Loucy (cell line): ENCODE data around the gene DERA.

Experiments
- H2AFZ ChIP-seq: fragments of 200-600 bp; sonication (generic); 2 replicates; pipeline ENCODE4 v1.6.0; 2016; ENCODE audit warnings: antibody characterized with exemption, mild to moderate bottlenecking, low read length, moderate library complexity
- H3F3A ChIP-seq: fragments of 200-600 bp; 2 replicates; pipeline ENCODE4 v1.6.0; 2016; ENCODE audit warnings: antibody characterized with exemption, low read depth, mild to moderate bottlenecking
- H3K27me3 ChIP-seq: fragments of 200-600 bp; sonication (generic); 2 replicates; pipeline ENCODE4 v1.6.1; 2014; ENCODE audit warnings: low read length, mild to moderate bottlenecking; ENCODE audit not compliant: insufficient read depth, poor library complexity, severe bottlenecking
- H3K36me3 ChIP-seq: fragments of 200-600 bp; sonication (generic); 2 replicates; pipeline ENCODE4 v1.6.1; 2016; ENCODE audit warnings: low read length; ENCODE audit not compliant: insufficient read depth
- H3K4me1 ChIP-seq: fragments of 200-600 bp; sonication (generic); 2 replicates; pipeline ENCODE4 v1.5.1; 2014; ENCODE audit warnings: low read length, mild to moderate bottlenecking; ENCODE audit not compliant: insufficient read depth, poor library complexity, severe bottlenecking
- H3K4me2 ChIP-seq: fragments of 200-600 bp; sonication (generic); 2 replicates; pipeline ENCODE4 v1.6.0; 2014; ENCODE audit warnings: antibody characterized with exemption, low read length, low read depth, mild to moderate bottlenecking; ENCODE audit not compliant: poor library complexity, severe bottlenecking
- H3K4me3 ChIP-seq: fragments of 200-600 bp; sonication (generic); 2 replicates; pipeline ENCODE4 v1.5.1; 2014; ENCODE audit warnings: low read length, mild to moderate bottlenecking, mixed read lengths; ENCODE audit not compliant: poor library complexity, severe bottlenecking
- H3K79me2 ChIP-seq: fragments of 200-600 bp; sonication (generic); 2 replicates; pipeline ENCODE4 v1.6.1; 2014; ENCODE audit warnings: low read length; ENCODE audit not compliant: insufficient read depth
- H3K9ac ChIP-seq: fragments of 200-600 bp; sonication (generic); 2 replicates; pipeline ENCODE4 v1.6.0; 2014; ENCODE audit warnings: mild to moderate bottlenecking, low read depth, low read length, moderate library complexity; ENCODE audit not compliant: poor library complexity, severe bottlenecking
- H3K9me2 ChIP-seq: fragments of 200-600 bp; sonication (generic); replicated peaks from 2 replicates; pipeline ENCODE4 v1.6.1; 2016; ENCODE audit warnings: low read depth, low read length, mixed read lengths
- H3K9me3 ChIP-seq: fragments of 200-600 bp; sonication (generic); 2 replicates; pipeline ENCODE4 v1.6.1; 2014; ENCODE audit warnings: mild to moderate bottlenecking, antibody characterized with exemption, low read length, low read depth; ENCODE audit not compliant: insufficient read depth
- H4K20me1 ChIP-seq: fragments of 200-600 bp; sonication (generic); 2 replicates; pipeline ENCODE4 v1.6.0; 2014; ENCODE audit warnings: antibody characterized with exemption, low read length, mild to moderate bottlenecking; ENCODE audit not compliant: insufficient read depth, poor library complexity, severe bottlenecking
- EZH2phosphoT487 ChIP-seq: fragments of 200-600 bp; IDR thresholded peaks from 2 replicates; pipeline ENCODE4 v1.6.1; 2018; ENCODE audit warnings: antibody characterized with exemption, mild to moderate bottlenecking, moderate library complexity, borderline replicate concordance
- TF ChIP-seq, protein P1 (sequence below): fragments of 200-600 bp; sonication (generic); conservative IDR thresholded peaks from 2 replicates; pipeline ENCODE4 v1.5.1; 2014; ENCODE audit warnings: mild to moderate bottlenecking, antibody characterized with exemption, low read length

DERA gene

DNA sequence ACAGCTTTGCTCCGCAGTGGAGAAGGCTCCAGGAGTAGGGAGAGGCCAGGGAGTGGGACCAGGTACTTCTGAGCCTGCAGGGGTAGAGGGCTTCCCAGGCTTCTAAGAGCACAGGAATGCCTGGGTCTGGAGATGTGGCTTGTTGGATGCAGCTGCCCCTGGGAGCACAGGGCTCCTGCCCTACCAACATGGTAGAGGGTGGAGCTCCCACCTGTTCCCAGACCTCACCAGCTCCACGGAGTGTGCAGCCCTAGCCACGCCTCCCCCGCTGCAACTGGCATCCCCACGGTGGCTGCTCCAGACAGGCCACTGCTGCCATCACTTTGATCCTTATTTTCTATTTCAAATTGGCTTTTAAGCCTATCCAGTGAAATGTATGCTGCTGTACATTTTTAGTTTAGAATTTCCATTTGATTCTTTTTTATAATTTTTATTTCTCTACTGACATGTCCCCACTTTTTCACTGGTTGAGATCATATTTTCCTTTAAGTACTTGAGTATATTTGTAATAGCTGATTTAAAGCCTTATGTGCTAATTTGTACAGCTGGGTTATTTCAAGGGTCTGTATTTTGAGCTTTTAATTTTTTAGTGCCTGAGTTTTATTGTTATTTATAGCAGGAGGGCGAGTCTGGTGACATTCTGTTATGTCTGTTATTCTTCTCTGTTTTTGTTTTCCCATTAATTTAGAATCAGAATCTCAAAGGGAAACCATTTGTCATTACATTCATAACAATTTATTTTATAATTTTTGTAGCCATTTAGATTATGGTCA, 78.0 kb downstream of the DERA start:
- Histone ChIP-seq H3K27me3 (no peaks in the 10 kb centered on the region), H3K4me3 (no peak overlapping the region), H3F3A (no peaks in the 10 kb centered on the region), H4K20me1 (no peaks in the 10 kb centered on the region), H3K9ac (no peak overlapping the region), H2AFZ (no peak overlapping the region), H3K4me2 (no peak overlapping the region), H3K9me2 (no peaks in the 10 kb centered on the region), H3K4me1 (no peaks in the 10 kb centered on the region), H3K36me3 (peaks cover 24% of the 10 kb centered on the region; the same call in 1 of the 2 replicates), H3K79me2 (no peaks in the 10 kb centered on the region), H3K9me3 (no peaks in the 10 kb centered on the region)
- TF ChIP-seq, protein P1, sequence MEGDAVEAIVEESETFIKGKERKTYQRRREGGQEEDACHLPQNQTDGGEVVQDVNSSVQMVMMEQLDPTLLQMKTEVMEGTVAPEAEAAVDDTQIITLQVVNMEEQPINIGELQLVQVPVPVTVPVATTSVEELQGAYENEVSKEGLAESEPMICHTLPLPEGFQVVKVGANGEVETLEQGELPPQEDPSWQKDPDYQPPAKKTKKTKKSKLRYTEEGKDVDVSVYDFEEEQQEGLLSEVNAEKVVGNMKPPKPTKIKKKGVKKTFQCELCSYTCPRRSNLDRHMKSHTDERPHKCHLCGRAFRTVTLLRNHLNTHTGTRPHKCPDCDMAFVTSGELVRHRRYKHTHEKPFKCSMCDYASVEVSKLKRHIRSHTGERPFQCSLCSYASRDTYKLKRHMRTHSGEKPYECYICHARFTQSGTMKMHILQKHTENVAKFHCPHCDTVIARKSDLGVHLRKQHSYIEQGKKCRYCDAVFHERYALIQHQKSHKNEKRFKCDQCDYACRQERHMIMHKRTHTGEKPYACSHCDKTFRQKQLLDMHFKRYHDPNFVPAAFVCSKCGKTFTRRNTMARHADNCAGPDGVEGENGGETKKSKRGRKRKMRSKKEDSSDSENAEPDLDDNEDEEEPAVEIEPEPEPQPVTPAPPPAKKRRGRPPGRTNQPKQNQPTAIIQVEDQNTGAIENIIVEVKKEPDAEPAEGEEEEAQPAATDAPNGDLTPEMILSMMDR, result no peak

DNA sequence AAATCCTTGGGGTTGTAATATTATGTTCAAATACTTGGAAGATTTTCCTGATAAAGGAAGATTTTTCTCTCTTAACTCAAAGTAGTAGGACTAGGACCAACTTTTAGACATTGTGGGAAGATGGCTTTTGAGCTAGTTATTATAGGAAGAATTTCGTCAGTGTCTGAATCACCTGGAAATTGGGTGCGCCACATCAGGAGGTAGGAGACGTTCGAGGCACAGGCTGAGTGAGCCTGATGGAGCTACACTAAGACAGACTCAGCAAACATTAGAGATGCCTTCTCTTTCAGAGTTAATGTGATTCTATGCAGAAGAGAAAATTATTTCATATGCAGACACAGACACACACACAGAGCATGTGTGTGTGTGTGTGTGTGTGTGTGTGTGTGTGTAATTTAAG, 84.7 kb downstream of the DERA start:
- H3K79me2 ChIP-seq, result no peaks in the 10 kb centered on the region

DNA sequence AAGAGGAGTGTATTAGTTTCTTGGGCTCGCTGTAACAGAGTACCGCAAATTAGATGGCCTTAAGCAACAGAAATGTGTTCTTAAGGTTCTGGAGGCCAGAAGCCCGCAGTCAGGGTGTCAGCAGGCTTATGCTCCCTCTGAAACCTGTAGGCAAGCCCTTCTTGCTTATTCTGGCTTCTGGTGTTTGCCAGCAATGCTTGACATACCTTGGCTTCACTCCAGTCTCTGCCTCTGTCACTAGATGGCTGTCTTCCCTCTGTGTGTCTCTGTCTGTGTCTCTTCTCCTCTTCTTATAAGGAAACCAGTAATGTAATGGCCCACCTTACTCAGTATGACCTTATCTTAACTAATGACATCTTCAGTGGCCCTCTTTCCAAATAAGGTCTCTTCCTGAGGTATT, 85.1 kb downstream of the DERA start:
- TF ChIP-seq EZH2phosphoT487, result no peak
- TF ChIP-seq, protein P1, result no peak; the same call in 1 of the 2 replicates
- no peaks in the 10 kb centered on the region for H3F3A ChIP-seq

More for the DNA sequence above, 84.7 kb downstream of the DERA start:
- Histone ChIP-seq H3K9me2 (no peaks in the 10 kb centered on the region), H3K4me3 (no peak overlapping the region), H4K20me1 (no peaks in the 10 kb centered on the region), H3K27me3 (no peaks in the 10 kb centered on the region), H3K4me2 (no peak overlapping the region), H2AFZ (no peak overlapping the region), H3K4me1 (no peaks in the 10 kb centered on the region), H3F3A (no peaks in the 10 kb centered on the region), H3K9me3 (no peaks in the 10 kb centered on the region), H3K36me3 (no peaks in the 10 kb centered on the region; the same call in 1 of the 2 replicates), H3K9ac (no peak overlapping the region)
- TF ChIP-seq, protein P1, result no peak
- no peak for TF ChIP-seq EZH2phosphoT487

More for the DNA sequence above, 85.1 kb downstream of the DERA start:
- Histone ChIP-seq H3K9ac (no peak overlapping the region), H3K9me2 (no peaks in the 10 kb centered on the region), H3K4me1 (no peaks in the 10 kb centered on the region), H3K4me2 (no peak overlapping the region), H3K27me3 (no peaks in the 10 kb centered on the region), H2AFZ (no peak overlapping the region), H3K36me3 (no peaks in the 10 kb centered on the region; the same call in 1 of the 2 replicates), H3K9me3 (no peaks in the 10 kb centered on the region), H4K20me1 (no peaks in the 10 kb centered on the region), H3K79me2 (no peaks in the 10 kb centered on the region), H3K4me3 (no peak overlapping the region)
